ENCODE measurements around the gene SLX9. TPM values are rescaled to one million over a fixed set of nuclear protein-coding genes. Genes with fewer than 3 reads are reported as not detected.
A peak's percentile ranks its signal among the peaks of the same experiment; 100 is the strongest.

The SLX9 gene
- total and polyA plus RNA-seq, 4 donors, result 7.0 to 25.7 (median 18.7) TPM

DNA sequence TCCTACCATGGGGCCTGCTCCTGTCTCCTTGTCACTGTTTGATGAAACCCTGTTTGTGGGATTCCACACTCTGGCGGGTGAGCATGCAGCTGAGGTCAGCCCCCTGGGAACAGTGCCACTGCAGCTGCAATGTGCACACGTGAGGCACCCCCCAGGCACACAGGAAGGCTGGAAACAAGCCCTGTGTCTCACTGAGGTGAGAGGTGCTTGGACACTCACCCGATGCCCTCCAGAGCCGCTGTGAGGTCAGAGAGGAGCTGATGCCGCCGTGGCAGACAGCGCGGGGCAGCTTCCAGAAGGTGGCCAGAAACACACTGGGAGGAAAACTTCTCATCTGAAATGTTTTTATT is 49.7 kb downstream of the SLX9 start:
- H3K4me1 ChIP-seq (ENCODE audit: control insufficient read depth, insufficient read depth, low read length), result peaks cover 75% of the 10 kb centered on the region
- H3K9me3 ChIP-seq (ENCODE audit: control insufficient read depth, insufficient read depth, low read length), result no peaks in the 10 kb centered on the region
- H3K27ac ChIP-seq (ENCODE audit: low read depth, low read length), result no peak overlapping the region
- no peaks in the 10 kb centered on the region for H3K27me3 ChIP-seq (ENCODE audit: control insufficient read depth, insufficient read depth, low read length)
- DNase-seq (ENCODE audit: low read depth in 4 of 6, low spot score in 6 of 6), result peak in 1 of 6 donors; percentile 27
- 28% methylated on average over 2 of the region's 8 CpGs for WGBS (ENCODE audit: insufficient coverage)
- peaks cover 2% of the 10 kb centered on the region for H3K36me3 ChIP-seq (ENCODE audit: control insufficient read depth, insufficient read depth, low read length)
- no peak overlapping the region for H3K4me3 ChIP-seq (ENCODE audit: low read depth, low read length)

DNA sequence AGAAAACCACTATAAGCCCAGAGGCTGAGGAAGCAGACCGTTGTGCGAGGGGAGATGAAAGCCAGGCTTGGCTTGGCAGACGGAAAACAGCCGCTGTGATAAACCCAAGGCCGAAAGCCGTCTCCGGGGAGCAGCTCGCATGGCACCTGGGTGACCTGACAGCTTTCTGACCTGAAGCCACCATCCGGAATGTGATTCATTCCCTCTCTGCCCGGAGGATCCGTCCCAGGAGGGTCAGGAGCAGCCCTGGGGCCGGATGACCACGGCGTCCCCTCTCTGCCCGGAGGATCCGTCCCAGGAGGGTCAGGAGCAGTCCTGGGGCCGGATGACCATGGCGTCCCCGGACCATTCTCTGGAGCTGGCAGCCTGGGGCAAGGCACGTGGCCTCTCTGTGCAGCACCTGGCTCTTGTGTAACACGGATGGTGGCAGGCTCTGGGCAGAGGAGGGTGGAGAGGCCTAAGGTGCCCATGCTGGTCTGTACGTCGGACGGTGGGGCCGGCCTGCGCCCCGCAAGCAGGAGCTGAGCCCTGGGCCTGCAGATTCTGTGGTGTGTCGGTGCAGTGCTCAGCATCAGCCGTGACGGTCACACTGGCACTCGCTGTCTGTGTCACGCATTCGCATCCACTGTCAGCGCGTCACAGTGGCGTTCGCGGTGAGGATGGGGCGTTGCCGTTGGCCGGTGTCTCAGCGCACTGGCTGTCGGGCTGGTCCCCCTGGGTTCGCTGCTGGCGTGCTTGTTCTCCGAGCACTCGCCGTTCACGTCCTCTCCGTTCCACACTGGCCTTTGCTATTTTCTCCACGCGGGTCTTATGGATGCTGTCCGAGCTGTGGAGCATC is 50.3 kb downstream of the SLX9 start:
- WGBS (ENCODE audit: insufficient coverage), result 90% methylated on average over 53 of the region's 53 CpGs
- Histone ChIP-seq H3K36me3 (ENCODE audit: control insufficient read depth, insufficient read depth, low read length) (peaks cover 2% of the 10 kb centered on the region), H3K27me3 (ENCODE audit: control insufficient read depth, insufficient read depth, low read length) (no peaks in the 10 kb centered on the region), H3K27ac (ENCODE audit: low read depth, low read length) (no peak overlapping the region), H3K4me1 (ENCODE audit: control insufficient read depth, insufficient read depth, low read length) (peaks cover 75% of the 10 kb centered on the region), H3K9me3 (ENCODE audit: control insufficient read depth, insufficient read depth, low read length) (no peaks in the 10 kb centered on the region), H3K4me3 (ENCODE audit: low read depth, low read length) (no peak overlapping the region)
- no peak for DNase-seq (ENCODE audit: low read depth in 4 of 6, low spot score in 6 of 6)

DNA sequence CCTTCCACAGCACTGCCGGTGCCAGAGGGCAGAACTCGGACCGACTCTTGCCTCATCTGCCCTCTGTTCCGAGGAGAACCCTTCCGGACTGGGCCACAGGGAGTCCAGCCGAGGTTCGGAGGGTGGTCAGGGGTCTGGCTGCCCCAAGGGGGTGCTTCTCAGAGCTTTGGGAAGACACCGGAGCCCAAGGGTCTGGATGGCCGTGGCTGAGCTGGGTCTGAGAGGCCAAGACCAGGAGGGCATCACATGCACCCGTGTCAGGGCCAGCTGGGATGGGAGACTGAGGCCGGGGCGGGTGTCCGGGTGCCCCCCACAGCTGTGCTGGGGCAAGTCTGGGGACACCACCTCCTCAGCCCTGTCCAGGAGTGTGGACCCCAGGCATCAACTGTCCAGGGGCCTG is 51.1 kb downstream of the SLX9 start:
- no peaks in the 10 kb centered on the region for H3K9me3 ChIP-seq (ENCODE audit: control insufficient read depth, insufficient read depth, low read length)
- no peak overlapping the region for H3K27ac ChIP-seq (ENCODE audit: low read depth, low read length)
- H3K4me3 ChIP-seq (ENCODE audit: low read depth, low read length), result no peak overlapping the region
- peaks cover 75% of the 10 kb centered on the region for H3K4me1 ChIP-seq (ENCODE audit: control insufficient read depth, insufficient read depth, low read length)
- H3K36me3 ChIP-seq (ENCODE audit: control insufficient read depth, insufficient read depth, low read length), result peaks cover 2% of the 10 kb centered on the region
- 89% methylated on average over 13 of the region's 13 CpGs for WGBS (ENCODE audit: insufficient coverage)
- H3K27me3 ChIP-seq (ENCODE audit: control insufficient read depth, insufficient read depth, low read length), result no peaks in the 10 kb centered on the region
- no peak for DNase-seq (ENCODE audit: low read depth in 4 of 6, low spot score in 6 of 6)

DNA sequence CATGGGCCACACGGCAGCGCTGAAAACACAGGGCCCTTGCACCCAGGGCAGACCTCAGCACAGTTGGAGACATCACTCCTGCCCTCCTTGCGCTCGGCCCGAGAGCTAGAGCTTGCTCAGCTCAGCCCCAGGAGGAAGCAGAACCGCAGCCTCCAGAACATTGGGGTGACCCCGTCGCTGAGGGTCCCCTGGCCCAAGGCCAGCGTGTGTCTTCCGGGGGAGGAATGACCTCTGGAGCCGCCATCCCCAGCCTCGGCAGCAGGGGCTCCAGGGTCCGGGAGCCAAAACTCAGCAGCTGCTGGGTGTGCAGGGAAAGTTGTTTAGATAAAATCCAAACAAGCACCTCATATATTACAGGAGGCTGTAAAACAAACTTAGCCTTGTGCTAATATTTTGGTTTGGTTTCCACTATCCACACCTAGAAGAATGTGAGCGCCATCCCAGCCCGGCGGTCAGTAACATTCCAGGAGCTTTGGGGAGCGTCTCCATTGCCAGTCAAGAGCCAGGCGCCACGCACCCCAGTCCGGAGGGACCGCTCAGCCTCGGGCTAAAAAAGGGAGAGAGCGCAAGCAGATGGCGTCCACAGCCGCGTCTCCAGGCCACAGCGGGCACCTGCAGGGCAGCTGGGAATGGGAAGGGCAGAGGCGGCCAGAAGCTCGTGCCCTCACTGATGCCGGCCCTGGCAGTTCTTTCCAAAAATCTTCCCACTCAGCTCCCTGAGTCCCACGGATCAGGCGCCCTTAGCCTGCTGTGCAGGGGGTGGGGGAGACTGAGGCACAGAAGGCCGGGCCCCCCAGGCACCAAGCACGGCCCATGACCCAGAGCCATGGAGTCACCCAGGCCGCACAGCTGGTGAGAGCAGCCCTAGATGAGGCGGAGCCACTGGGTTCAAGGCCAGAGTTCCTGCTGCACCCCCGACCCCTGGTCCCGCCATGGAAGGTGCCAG is 52.0 kb downstream of the SLX9 start:
- no peak overlapping the region for H3K27ac ChIP-seq (ENCODE audit: low read depth, low read length)
- no peaks in the 10 kb centered on the region for H3K9me3 ChIP-seq (ENCODE audit: control insufficient read depth, insufficient read depth, low read length)
- H3K27me3 ChIP-seq (ENCODE audit: control insufficient read depth, insufficient read depth, low read length), result no peaks in the 10 kb centered on the region
- H3K4me3 ChIP-seq (ENCODE audit: low read depth, low read length), result no peak overlapping the region
- peaks cover 2% of the 10 kb centered on the region for H3K36me3 ChIP-seq (ENCODE audit: control insufficient read depth, insufficient read depth, low read length)
- 69% methylated on average over 27 of the region's 38 CpGs for WGBS (ENCODE audit: insufficient coverage)
- peaks cover 71% of the 10 kb centered on the region for H3K4me1 ChIP-seq (ENCODE audit: control insufficient read depth, insufficient read depth, low read length)
- DNase-seq (ENCODE audit: low read depth in 4 of 6, low spot score in 6 of 6), result peak in 1 of 6 donors; percentile 28

DNA sequence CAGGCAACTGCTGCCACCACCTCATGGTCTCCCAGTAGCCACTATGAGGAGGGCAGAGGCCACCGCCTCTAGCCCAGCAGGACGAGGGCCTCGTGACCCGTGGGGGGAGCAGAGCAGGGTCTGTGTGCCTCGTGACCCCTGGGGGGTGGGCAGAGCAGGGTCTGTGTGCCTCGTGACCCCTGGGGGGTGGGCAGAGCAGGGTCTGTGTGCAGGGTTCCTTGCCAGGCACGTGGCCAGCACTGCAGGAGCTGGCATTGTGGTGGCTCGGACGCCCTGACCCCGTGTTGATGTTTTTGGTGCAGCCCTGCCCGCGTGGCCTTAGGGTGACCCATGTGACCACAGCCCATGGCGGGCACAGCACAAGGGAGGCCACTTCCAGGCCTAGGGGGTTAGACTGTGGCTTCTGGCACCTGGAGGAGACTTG is 52.8 kb downstream of the SLX9 start:
- DNase-seq (ENCODE audit: low read depth in 4 of 6, low spot score in 6 of 6), result no peak
- H3K9me3 ChIP-seq (ENCODE audit: control insufficient read depth, insufficient read depth, low read length), result no peaks in the 10 kb centered on the region
- peaks cover 77% of the 10 kb centered on the region for H3K4me1 ChIP-seq (ENCODE audit: control insufficient read depth, insufficient read depth, low read length)
- H3K27ac ChIP-seq (ENCODE audit: low read depth, low read length), result no peak overlapping the region
- no peak overlapping the region for H3K4me3 ChIP-seq (ENCODE audit: low read depth, low read length)
- H3K36me3 ChIP-seq (ENCODE audit: control insufficient read depth, insufficient read depth, low read length), result peaks cover 6% of the 10 kb centered on the region
- no peaks in the 10 kb centered on the region for H3K27me3 ChIP-seq (ENCODE audit: control insufficient read depth, insufficient read depth, low read length)
- 85% methylated on average over 13 of the region's 13 CpGs for WGBS (ENCODE audit: insufficient coverage)

DNA sequence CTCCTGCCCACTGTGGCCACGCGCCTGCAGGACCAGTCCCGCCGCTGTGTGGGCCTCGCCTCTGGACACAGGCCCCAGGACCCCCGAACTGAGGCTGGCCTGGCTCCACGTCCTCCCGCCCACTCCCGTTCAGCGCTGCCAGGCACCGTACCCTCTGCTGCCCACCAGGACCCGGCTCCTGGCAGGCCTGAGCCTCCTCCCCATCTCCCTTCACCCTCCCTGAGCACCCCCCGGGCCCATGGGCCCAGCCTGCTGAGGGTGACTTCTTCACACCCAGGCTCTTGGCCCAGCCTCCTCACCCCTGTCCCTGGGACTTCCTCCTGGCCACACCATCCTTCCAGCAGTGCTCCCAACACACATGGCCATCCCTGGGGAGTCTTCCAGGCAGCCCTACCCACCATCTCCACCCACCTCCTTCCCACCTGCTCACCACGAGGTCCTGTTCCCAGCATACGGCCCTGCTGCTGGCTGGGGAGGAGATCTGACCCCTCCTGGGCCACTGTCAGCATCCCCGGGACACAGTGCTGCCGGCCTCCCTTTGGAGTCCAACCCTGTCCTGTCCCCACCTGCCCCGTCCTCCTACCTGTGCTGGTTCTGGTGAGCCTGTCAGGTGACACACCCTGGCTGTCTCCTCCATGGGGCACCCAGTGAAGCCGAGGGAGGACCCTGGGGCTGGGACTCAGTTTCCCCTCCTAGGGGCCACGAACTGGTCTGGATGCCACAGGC is 53.7 kb downstream of the SLX9 start:
- peaks cover 79% of the 10 kb centered on the region for H3K4me1 ChIP-seq (ENCODE audit: control insufficient read depth, insufficient read depth, low read length)
- WGBS (ENCODE audit: insufficient coverage), result 88% methylated on average over 18 of the region's 20 CpGs
- H3K27ac ChIP-seq (ENCODE audit: low read depth, low read length), result no peak overlapping the region

DNA sequence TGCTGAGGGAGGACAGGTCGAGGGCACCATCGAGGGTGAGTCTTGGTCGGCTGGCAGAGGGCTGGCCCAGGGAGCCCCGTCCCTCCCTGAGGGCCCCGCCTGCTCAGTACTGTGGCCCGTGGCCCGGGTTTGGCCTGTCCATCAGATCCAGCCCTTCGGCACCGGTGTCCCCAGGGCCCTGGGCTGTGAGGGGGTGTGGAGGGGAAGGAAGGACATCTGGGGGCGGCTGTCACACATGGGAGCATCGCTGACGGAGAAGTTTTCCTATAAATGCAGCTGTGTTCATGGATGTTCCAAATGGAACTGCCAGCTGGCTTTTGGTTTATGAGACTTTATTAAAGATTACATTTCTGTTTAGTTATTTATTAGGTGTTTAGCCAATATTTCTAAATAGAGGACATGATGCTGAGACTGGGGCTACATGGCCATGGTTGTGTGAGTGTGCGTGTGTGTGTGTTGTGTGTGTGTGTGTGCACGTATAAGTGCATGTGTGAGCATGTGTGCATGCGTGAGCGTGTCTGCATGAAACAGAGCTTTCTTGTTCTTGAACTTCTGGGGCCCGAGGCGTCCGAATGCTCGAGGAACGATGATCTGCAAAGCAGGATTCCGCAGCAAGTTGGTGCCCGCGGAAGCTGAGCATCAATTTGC is 54.3 kb downstream of the SLX9 start:
- Histone ChIP-seq H3K27me3 (ENCODE audit: control insufficient read depth, insufficient read depth, low read length) (no peaks in the 10 kb centered on the region), H3K4me3 (ENCODE audit: low read depth, low read length) (no peak overlapping the region), H3K36me3 (ENCODE audit: control insufficient read depth, insufficient read depth, low read length) (peaks cover 6% of the 10 kb centered on the region), H3K4me1 (ENCODE audit: control insufficient read depth, insufficient read depth, low read length) (peaks cover 82% of the 10 kb centered on the region), H3K27ac (ENCODE audit: low read depth, low read length) (peak overlapping the region; percentile 73), H3K9me3 (ENCODE audit: control insufficient read depth, insufficient read depth, low read length) (no peaks in the 10 kb centered on the region)
- WGBS (ENCODE audit: insufficient coverage), result 78% methylated on average over 21 of the region's 24 CpGs
- DNase-seq (ENCODE audit: low read depth in 4 of 6, low spot score in 6 of 6), result no peak

More for the DNA sequence above, 53.7 kb downstream of the SLX9 start:
- no peak for DNase-seq (ENCODE audit: low read depth in 4 of 6, low spot score in 6 of 6)
- H3K4me3 ChIP-seq (ENCODE audit: low read depth, low read length), result no peak overlapping the region
- no peaks in the 10 kb centered on the region for H3K9me3 ChIP-seq (ENCODE audit: control insufficient read depth, insufficient read depth, low read length)
- H3K27me3 ChIP-seq (ENCODE audit: control insufficient read depth, insufficient read depth, low read length), result no peaks in the 10 kb centered on the region
- H3K36me3 ChIP-seq (ENCODE audit: control insufficient read depth, insufficient read depth, low read length), result peaks cover 6% of the 10 kb centered on the region

DNA sequence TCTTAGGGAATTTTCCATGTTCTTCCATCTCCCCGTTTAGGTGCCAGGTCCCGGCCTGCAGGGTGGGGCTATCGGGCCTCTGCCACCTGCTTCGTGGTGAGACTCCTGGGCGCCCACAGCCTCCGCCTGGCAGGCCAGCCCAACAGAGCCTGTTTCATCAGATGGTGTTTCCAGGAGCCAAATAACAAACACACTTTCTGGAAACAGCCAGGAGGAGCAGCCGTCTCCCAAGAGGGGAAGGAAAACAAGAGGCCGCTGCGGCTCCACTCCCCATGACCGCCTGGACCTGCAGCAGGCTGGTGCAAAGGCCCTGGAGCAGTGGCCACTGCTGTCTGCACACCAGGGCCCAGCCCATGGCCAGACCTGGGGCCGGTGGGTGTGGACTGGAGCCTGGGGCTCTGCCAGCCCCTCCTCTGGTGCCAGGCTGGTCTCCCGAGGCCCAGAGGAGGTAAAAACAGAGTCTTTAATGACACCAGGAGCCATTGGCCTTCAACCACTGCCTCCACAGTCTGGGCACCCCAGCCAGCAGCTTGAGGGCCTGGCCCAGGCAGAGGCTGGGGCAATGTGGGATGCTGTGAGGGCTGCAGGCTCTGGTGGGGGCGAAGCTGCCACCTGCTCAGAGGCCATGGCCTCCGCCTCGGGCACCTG is 55.0 kb downstream of the SLX9 start:
- DNase-seq (ENCODE audit: low read depth in 4 of 6, low spot score in 6 of 6), result peak in 1 of 6 donors; percentile 68
- 77% methylated on average over 11 of the region's 15 CpGs for WGBS (ENCODE audit: insufficient coverage)
- H3K36me3 ChIP-seq (ENCODE audit: control insufficient read depth, insufficient read depth, low read length), result peaks cover 6% of the 10 kb centered on the region
- peaks cover 75% of the 10 kb centered on the region for H3K4me1 ChIP-seq (ENCODE audit: control insufficient read depth, insufficient read depth, low read length)
- no peaks in the 10 kb centered on the region for H3K27me3 ChIP-seq (ENCODE audit: control insufficient read depth, insufficient read depth, low read length)
- no peaks in the 10 kb centered on the region for H3K9me3 ChIP-seq (ENCODE audit: control insufficient read depth, insufficient read depth, low read length)
- no peak overlapping the region for H3K4me3 ChIP-seq (ENCODE audit: low read depth, low read length)
- peak overlapping the region; percentile 73 for H3K27ac ChIP-seq (ENCODE audit: low read depth, low read length)

Measured in spinal cord (tissue), 10 donors.